GM10266 (cell line): ENCODE measurements around the gene PAXX.
A peak's percentile ranks its signal among the peaks of the same experiment; 100 is the strongest.

ENCODE experiments used
- DNase-seq: peaks from one replicate; pipeline ENCODE4 v3.0.0; 2012; ENCODE audit errors: extremely low spot score
- TF ChIP-seq, protein P1 (sequence below): IDR thresholded peaks from 2 replicates; pipeline ENCODE4 v1.5.1; 2012; ENCODE audit warnings: mild to moderate bottlenecking, low read depth; ENCODE audit not compliant: control insufficient read depth, insufficient read depth; ENCODE audit errors: missing control alignments

Gene PAXX

DNA sequence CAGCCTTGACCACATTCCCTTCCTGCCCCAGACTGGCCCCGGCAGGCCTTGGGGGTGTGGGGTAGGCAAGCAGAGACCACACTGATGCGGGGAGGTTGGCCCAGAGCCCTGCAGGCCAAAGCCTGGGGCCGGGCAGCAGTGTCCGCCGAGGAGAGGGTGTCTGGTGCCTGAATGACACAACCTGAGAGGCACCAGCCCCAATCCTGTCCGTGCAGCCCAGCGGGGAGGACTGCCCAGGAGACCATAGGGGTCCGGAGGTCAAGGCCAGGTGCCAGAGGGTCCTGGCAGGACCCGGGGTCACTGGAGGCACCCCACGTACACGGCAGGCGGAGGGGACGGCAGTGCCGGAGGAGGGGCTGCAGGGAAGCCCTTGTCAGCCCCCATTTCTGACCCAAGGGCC is 20.5 kb upstream of the PAXX start:
- TF ChIP-seq, protein P1, sequence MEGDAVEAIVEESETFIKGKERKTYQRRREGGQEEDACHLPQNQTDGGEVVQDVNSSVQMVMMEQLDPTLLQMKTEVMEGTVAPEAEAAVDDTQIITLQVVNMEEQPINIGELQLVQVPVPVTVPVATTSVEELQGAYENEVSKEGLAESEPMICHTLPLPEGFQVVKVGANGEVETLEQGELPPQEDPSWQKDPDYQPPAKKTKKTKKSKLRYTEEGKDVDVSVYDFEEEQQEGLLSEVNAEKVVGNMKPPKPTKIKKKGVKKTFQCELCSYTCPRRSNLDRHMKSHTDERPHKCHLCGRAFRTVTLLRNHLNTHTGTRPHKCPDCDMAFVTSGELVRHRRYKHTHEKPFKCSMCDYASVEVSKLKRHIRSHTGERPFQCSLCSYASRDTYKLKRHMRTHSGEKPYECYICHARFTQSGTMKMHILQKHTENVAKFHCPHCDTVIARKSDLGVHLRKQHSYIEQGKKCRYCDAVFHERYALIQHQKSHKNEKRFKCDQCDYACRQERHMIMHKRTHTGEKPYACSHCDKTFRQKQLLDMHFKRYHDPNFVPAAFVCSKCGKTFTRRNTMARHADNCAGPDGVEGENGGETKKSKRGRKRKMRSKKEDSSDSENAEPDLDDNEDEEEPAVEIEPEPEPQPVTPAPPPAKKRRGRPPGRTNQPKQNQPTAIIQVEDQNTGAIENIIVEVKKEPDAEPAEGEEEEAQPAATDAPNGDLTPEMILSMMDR, result no peak
- no peak for DNase-seq

DNA sequence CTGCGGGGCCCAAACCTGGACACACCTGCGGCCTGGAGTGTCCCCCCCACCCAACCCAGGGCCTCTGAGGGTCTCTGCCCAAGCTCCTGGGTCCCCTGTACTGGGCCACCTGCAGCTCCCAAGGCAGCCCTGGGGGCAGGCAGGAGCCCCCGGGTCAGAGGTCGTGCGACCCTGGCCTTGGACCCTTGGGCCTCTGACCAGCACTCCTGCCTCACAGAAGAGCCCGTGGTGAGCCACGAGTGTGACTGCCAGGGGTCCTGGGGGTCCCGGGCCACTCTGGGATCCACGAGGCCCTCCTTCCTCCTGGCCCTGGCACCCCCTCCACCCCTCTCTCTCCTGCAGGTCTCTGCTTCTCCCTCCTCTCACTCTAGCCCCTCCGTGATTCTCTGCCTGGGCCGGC is 19.9 kb upstream of the PAXX start:
- TF ChIP-seq, protein P1, result no peak
- DNase-seq, result no peak

DNA sequence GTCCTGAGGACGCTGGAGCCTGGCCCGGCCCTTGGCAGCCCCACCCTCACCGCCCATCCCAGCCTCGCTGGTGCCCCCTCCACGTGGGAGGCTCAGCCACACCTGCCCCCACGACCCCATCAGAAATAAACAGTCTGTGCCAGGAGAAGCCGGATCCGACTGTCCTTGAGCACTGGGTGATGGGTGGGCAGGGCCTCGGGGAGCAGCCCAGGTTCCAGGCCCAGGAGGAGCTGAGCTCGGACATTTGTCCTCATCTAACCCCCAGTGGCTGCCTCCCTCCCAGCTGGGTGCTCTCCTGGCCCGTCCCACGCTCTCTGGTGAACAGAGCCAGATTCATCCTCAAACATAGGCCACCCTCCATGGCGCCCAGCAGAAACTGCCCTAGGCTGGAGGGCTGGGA is 19.5 kb upstream of the PAXX start:
- DNase-seq, result no peak
- TF ChIP-seq, protein P1, result no peak

DNA sequence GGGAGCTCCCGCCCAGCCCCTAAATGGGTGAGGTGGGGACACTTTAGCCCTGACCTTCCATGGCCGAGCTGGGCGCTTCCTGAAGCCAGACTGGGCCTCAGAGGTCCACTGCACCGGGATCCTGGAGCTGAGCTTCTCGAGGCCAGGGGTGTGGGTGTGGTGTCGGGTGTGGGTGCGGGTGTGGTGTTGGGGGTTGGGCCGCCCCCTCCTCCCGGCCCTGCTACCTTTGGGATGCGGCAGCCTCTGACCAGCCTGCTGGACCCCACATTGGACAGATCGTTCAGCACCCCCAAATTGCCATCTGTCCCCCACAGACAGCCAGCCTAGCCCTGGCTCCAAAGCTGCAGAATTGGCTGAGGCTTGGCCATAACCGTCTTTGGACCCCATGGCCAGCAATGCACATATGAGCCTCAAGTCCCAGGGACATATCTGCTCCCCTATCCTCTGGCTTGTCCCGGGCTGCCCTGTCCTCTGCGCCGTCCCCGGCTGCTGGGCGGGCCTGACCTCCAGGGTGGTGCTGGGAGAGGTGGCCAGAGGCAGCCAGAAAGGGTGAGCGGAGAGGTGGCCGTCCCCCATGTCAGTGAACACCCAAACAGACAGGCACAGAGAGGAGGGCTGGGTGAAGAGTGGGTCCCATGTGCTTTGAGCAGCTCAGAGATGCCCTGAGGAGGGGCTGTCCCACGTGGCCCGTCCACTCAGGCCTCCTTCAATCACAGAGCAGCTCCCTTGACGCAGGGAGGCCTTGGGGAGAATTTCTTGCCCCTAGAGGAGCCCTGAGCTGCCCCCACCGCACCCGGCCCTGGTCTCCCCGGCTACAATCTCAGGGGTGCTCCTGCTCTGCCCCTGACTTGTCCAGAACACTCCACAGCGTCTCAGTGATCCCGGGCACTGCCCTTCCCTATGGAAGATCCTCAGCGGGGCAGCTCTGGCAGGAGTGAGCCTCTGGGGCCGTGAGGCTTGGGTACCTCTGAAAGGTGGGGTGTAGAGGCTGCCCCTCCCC is 18.3 kb upstream of the PAXX start:
- no peak for DNase-seq
- TF ChIP-seq, protein P1, result no peak

DNA sequence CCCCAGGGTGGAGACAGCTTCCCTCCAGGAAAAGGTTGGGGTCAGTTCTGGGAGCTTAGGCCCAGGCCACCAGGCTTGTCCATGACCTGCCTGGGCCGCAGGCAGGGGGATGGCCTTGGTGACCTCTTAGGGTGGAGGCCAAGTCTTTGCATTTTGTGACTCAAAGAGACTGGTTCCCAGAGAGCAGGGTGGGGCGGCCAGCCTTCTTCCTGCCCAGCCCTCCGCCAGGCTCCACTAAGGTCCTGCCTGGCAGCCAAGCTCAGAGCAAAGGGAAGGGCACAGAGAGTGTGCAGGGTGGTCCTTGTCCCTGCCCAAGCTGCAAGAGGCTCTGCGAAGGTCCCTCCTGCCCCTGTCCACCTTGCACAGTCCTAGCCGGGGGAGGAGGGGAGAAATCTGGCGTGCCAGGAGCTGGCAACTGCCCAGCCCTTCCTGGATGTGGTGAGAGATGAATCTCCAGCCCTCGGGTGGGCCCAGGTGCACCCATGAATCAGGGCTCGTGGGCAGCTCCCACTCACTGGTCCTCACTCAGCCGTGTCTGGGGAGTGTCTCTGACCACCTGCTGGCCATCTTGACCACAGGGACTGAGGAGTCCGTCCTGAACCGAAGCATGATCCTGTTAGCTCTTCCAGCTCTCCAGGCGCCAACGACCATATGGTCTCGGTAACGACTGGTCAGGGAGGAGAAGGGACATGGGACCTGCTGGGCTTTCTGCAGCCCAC is 17.2 kb upstream of the PAXX start:
- DNase-seq, result no peak
- TF ChIP-seq, protein P1, result no peak

DNA sequence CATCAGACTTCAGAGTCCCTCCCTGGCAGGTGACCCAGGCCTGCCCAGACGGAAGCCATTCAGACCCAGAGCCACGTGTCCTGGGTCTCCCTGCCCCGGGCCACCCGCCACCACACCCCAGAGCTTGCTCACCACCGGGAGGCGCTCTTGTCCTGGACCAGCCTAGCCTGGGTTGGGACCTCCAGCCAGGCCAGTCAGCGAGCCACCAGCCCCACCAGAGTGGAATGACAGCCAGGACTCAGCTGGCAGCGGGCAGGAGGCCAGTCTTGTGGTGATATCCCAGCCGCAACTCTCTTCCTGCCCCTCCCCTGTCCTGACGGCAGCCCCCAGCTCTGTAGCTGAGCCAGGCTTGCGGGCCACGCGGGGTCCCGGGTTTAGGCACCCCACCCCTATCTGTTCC is 16.6 kb upstream of the PAXX start:
- peak; percentile 71 for DNase-seq
- TF ChIP-seq, protein P1, result peak; percentile 37
